Astrocyte of the spinal cord (primary cell): ENCODE results near the gene PPP4R1.

ENCODE experiments used
- DNase-seq: peaks from one replicate; pipeline ENCODE4 v3.0.0; 2011; ENCODE audit warnings: low read depth, low spot score
- H3K4me3 ChIP-seq: 2 replicates; pipeline ENCODE4 v1.5.1; 2011; ENCODE audit warnings: low read depth, mild to moderate bottlenecking, low read length, moderate library complexity
- in situ Hi-C: cut with HindIII; loops from 2 replicates; pipeline ENCODE4 v1.10.0; 2017; ENCODE audit warnings: low sequenced_read_pairs
- TF ChIP-seq, protein P1 (sequence below): IDR thresholded peaks from 2 replicates; pipeline ENCODE4 v1.5.1; 2012; ENCODE audit warnings: low read depth, mild to moderate bottlenecking, low read length, inconsistent platforms

The PPP4R1 gene

GRCh38 chr18:9565407-9565806 lies 49.0 kb downstream of the PPP4R1 start:
- no peak for DNase-seq
- TF ChIP-seq, protein P1, sequence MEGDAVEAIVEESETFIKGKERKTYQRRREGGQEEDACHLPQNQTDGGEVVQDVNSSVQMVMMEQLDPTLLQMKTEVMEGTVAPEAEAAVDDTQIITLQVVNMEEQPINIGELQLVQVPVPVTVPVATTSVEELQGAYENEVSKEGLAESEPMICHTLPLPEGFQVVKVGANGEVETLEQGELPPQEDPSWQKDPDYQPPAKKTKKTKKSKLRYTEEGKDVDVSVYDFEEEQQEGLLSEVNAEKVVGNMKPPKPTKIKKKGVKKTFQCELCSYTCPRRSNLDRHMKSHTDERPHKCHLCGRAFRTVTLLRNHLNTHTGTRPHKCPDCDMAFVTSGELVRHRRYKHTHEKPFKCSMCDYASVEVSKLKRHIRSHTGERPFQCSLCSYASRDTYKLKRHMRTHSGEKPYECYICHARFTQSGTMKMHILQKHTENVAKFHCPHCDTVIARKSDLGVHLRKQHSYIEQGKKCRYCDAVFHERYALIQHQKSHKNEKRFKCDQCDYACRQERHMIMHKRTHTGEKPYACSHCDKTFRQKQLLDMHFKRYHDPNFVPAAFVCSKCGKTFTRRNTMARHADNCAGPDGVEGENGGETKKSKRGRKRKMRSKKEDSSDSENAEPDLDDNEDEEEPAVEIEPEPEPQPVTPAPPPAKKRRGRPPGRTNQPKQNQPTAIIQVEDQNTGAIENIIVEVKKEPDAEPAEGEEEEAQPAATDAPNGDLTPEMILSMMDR: no peak
- H3K4me3 ChIP-seq: no peak overlapping the region
- in situ Hi-C loops: no loop called here

DNA sequence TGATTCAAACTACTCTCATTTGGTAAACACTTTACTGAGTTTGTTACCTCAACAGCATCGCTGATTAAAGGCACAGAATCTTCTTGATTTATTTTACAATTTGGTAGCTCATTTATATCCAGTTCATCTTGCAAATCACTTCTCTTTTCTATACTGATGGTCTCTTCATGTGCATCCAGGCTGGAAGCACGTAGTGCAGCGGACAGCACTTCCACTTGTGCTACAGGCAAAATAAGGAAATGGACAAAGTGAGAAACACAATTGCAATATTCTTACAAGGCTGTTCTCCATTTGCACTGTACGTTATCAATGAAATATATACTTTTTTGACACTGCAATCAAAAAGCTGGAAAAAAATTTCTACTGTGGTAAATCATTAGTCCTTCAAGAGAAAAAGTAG lies 51.0 kb downstream of the PPP4R1 start:
- DNase-seq: no peak
- in situ Hi-C loops: no loop called here
- H3K4me3 ChIP-seq: no peak overlapping the region
- TF ChIP-seq, protein P1: no peak

DNA sequence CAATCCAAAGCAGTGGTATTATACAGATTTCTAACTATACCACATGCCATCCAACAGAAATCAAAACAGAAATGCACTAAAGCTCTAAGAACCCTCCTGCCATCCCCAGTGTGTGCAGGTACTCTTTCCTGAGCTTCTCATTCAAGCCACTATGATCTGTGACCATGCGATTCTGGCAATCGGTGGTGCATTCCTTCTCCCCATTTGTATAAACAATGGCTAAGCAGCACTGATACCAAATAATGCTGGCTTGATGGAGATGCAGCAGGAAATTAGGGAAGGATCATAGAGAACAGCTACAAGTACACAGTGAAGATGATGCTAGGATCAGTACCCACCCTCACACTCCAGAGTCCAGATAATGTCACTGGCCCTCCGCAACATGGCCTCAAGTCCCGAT lies 51.8 kb downstream of the PPP4R1 start:
- no peak for DNase-seq
- in situ Hi-C loops: no loop called here

GRCh38 chr18:9561759-9562158 lies 52.6 kb downstream of the PPP4R1 start:
- H3K4me3 ChIP-seq: no peak overlapping the region
- TF ChIP-seq, protein P1: no peak
- in situ Hi-C loops: no loop called here
- DNase-seq: no peak

More for the DNA sequence above, 51.8 kb downstream of the PPP4R1 start:
- TF ChIP-seq, protein P1: no peak
- no peak overlapping the region for H3K4me3 ChIP-seq

DNA sequence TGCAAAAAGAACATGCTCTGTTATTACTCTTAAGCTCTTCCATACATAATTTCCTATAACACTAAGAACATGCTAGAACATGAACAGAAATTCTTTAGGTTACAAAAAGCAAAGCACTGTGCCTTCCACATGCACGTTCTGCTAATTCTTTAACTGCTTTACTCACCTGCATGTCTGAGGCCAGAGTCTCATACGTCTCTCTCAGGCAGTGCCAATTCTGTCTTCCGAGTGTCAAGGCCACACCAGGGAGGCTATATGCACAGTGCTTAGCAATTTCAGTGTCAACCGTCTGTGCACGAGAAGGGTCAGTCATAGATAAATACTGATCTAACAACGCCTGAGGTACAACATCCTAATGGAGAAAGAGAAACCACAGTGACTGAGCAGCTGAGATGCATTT lies 55.1 kb downstream of the PPP4R1 start:
- H3K4me3 ChIP-seq: no peak overlapping the region
- TF ChIP-seq, protein P1: no peak
- DNase-seq: no peak
- in situ Hi-C loops: no loop called here

DNA sequence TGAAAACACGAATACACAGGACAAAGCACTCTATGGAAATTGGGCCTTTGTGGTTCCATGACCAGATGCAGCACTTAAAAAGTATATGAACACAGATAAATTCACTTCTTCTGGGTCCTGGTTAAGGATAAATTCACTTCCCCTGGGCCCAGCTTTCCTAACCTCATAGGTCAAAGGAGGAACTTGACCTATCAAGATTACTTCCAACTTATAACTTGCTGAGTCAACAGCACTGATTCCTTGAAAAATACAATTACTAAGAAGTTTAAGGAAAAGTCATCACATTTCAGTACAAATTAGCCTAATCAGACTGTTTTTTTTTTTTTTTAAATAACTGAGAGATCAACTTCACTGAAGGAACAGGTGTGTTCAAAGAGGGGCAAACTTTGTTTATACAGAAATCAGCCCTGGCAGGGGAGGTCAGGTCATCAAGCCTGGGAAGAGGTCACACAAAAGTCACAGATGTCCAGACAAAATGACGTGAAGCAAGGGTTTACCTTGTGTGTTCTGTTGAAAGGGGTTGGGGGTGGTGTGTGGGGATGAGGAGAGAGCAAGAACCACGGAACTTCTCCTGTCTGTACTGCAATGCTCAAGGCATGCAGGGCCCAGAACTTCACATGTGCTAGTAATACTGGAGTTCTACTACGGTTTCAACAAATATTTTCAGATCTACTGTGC lies 55.8 kb downstream of the PPP4R1 start:
- in situ Hi-C loops: no loop called here
- H3K4me3 ChIP-seq: no peak overlapping the region
- TF ChIP-seq, protein P1: no peak
- no peak for DNase-seq
